Measurements from ENCODE around the gene PRR33. TPM values are rescaled to one million over a fixed set of nuclear protein-coding genes. Genes with fewer than 3 reads are reported as not detected.

Gene PRR33
- total RNA-seq, 1 donor from 2014 or later: not detected

- DNase-seq (ENCODE audit: low spot score in 2 of 2) (no peak), FAIRE-seq (no peak)
Observed at GRCh38 chr11:1841511-1842148, 50.1 kb downstream of the PRR33 start.

- FAIRE-seq: no peak
- DNase-seq (ENCODE audit: low spot score in 2 of 2): no peak
Observed at GRCh38 chr11:1840780-1841480, 50.8 kb downstream of the PRR33 start.

GRCh38 chr11:1839924-1840779, 51.5 kb downstream of the PRR33 start:
- FAIRE-seq (no peak), DNase-seq (ENCODE audit: low spot score in 2 of 2) (peak in 1 of 2 donors; percentile 58)

GRCh38 chr11:1839204-1839923, 52.3 kb downstream of the PRR33 start:
- FAIRE-seq: no peak
- no peak for DNase-seq (ENCODE audit: low spot score in 2 of 2)

- DNase-seq (ENCODE audit: low spot score in 2 of 2) (no peak), FAIRE-seq (no peak)
Observed at GRCh38 chr11:1838426-1839144, 53.1 kb downstream of the PRR33 start, which contains the start of gene TNNI2. TSS of gene TNNI2 (plus strand) at chr11:1838981. CDS start at chr11:1839697, 716 bp downstream.

Small RNA genes lying within 50 kb of the gene (small RNA-seq; reads per million reads assigned to genes)
- gene AC051649.1 (not detected), gene MIR4298 (not detected)

Other genes with a start within 250 kb of the PRR33 start
- not detected for gene KRTAP5-6, start 194.7 kb downstream of the PRR33 start, total RNA-seq
- 0.41 TPM for gene IFITM10, start 141.3 kb downstream of the PRR33 start, total RNA-seq
- gene CTSD, start 128.0 kb downstream of the PRR33 start, total RNA-seq: 22.0 TPM
- not detected for gene SYT8, start 56.9 kb downstream of the PRR33 start, total RNA-seq
- not detected for gene TNNI2, start 52.9 kb downstream of the PRR33 start, total RNA-seq
- 0.82 TPM for gene LSP1, start 38.8 kb downstream of the PRR33 start, total RNA-seq
- gene TNNT3, start 27.8 kb upstream of the PRR33 start, total RNA-seq: not detected
- 19.2 TPM for gene MRPL23, start 55.4 kb upstream of the PRR33 start, total RNA-seq
- 9.8 TPM for gene H19, start 105.9 kb upstream of the PRR33 start, total RNA-seq
- 19.6 TPM for gene IGF2, start 247.5 kb upstream of the PRR33 start, total RNA-seq

Data from frontal cortex (tissue), 4 donors.